Medulla oblongata (tissue), 1 donor: ENCODE measurements around the gene ATP5F1B.
"Not testable (repeated sequence)": the region's sequence is repeated elsewhere in the genome, so short reads cannot be mapped to it uniquely, and the experiment has no call there.

Experiments
- DNase-seq: peaks from one replicate; pipeline ENCODE4 v3.0.0-alpha.2; 2015; ENCODE audit errors: extremely low spot score

The ATP5F1B gene

GRCh38 chr12:56648023-56648422 lies 2.2 kb upstream of the ATP5F1B start:
- DNase-seq = not testable (repeated sequence)

- DNase-seq = peak; percentile 23
Observed at GRCh38 chr12:56645201-56645716, 525 bp downstream of the ATP5F1B start.

- no peak for DNase-seq
Observed at GRCh38 chr12:56644654-56645053, 1.1 kb downstream of the ATP5F1B start.

- DNase-seq = no peak
Observed at GRCh38 chr12:56641219-56641618, 4.6 kb downstream of the ATP5F1B start.

- no peak for DNase-seq
Observed at GRCh38 chr12:56637621-56638020, 8.2 kb downstream of the ATP5F1B start.

- DNase-seq = peak; percentile 98
Observed at GRCh38 chr12:56636675-56637540, 8.9 kb downstream of the ATP5F1B start.

GRCh38 chr12:56635806-56636674 lies 9.7 kb downstream of the ATP5F1B start:
- DNase-seq = peak; percentile 95

- peak; percentile 78 for DNase-seq
Observed at GRCh38 chr12:56634837-56635791, 10.7 kb downstream of the ATP5F1B start.

GRCh38 chr12:56634242-56634836 lies 11.4 kb downstream of the ATP5F1B start:
- peak; percentile 52 for DNase-seq

GRCh38 chr12:56633468-56634241 lies 12.1 kb downstream of the ATP5F1B start:
- DNase-seq = peak; percentile 30

GRCh38 chr12:56632701-56633467 lies 12.9 kb downstream of the ATP5F1B start:
- peak; percentile 22 for DNase-seq

- DNase-seq = peak; percentile 43
Observed at GRCh38 chr12:56631790-56632700, 13.7 kb downstream of the ATP5F1B start.

- DNase-seq = peak; percentile 93
Observed at GRCh38 chr12:56630180-56630632, 15.6 kb downstream of the ATP5F1B start, which contains the start of gene BAZ2A. Gene BAZ2A (minus strand): TSS chr12:56630326. CDS start chr12:56617530, 12,796 bp downstream.

- DNase-seq = peak; percentile 22
Observed at GRCh38 chr12:56629459-56630179, 16.2 kb downstream of the ATP5F1B start.

GRCh38 chr12:56628671-56629458 lies 16.9 kb downstream of the ATP5F1B start:
- peak; percentile 69 for DNase-seq

GRCh38 chr12:56626701-56627100 lies 19.1 kb downstream of the ATP5F1B start:
- DNase-seq = no peak
